COLO668 (cell line): ENCODE data around the gene C1QTNF5.

ENCODE experiments used
- DNase-seq: peaks from one replicate; lab custom pipeline; 2025; ENCODE audit not compliant: unreplicated experiment; lab: John Stamatoyannopoulos, UW

C1QTNF5 gene

DNA sequence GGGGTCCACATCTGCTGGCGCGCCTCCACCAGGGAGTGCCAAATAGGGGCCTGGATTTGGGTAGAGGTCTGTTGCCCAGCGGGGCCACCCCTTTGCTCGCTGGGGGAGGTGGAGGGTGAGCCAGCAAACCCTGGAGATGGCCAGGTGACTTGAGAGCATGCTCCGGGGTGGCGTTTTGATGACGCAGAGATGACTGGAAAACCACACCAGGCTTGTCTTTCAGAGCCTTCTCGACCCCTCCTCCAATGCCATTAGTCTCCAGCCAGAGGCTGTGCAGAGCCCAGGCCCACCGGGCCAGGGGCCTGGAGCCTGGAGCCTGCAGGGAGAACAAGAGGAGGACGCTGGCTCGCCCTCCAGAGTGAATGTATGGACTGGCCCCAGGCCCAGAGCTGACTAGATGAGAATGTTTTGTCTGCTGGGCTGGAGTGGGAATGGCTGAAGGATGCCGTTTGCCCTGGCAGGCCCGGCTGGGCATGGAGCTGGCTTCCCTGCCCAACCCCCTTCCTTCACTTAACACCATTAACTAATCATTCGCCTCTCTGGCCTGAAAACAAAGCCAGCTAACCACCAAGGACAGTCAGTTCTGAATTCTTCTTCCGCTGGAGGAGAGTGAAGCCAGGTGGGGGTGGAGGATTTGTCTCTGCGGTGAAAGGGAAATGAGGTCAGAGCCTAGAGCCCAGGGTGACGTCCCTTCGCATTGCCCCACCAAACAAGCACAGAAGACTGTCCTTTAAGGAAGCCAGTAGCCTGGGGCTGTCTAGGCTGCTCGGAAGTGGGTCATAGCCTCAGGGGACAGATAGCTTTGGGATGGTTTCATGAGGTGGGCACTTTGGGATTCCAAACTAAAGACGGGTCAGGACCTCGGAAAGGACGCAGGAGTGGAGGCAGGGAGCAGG, 22.2 kb downstream of the C1QTNF5 start:
- no peak for DNase-seq

DNA sequence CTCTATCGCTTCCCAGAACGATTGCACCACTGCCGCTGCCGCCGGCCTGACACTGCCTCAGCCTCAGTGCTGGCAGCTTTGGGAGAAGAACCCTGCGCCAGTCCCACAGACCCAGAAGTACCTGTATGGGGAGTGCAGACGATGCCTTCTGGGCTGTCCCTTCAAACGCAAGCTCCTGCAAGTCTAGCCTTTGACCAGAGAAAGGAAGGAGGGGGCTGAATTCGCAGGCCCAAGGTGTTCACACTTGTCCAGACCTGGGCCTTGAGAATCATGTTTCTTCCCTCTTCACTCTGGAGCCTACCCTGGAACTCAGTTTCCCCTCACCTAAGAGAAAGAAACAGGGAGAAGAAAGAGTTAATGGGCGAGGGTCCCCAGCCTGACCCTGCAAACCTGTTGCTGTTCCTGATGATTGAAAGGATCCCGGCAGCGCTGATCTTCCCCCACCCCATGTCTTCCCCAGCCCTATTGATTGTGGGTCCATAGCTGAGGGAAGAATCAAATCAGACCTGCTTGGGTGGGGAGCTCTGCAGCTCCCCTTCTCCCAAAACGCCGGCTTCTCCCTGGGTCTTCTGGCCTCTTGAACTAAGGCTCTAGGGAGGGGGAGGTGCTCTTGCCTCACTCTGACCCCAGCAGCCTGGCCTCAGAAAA, 23.0 kb downstream of the C1QTNF5 start:
- no peak for DNase-seq

DNA sequence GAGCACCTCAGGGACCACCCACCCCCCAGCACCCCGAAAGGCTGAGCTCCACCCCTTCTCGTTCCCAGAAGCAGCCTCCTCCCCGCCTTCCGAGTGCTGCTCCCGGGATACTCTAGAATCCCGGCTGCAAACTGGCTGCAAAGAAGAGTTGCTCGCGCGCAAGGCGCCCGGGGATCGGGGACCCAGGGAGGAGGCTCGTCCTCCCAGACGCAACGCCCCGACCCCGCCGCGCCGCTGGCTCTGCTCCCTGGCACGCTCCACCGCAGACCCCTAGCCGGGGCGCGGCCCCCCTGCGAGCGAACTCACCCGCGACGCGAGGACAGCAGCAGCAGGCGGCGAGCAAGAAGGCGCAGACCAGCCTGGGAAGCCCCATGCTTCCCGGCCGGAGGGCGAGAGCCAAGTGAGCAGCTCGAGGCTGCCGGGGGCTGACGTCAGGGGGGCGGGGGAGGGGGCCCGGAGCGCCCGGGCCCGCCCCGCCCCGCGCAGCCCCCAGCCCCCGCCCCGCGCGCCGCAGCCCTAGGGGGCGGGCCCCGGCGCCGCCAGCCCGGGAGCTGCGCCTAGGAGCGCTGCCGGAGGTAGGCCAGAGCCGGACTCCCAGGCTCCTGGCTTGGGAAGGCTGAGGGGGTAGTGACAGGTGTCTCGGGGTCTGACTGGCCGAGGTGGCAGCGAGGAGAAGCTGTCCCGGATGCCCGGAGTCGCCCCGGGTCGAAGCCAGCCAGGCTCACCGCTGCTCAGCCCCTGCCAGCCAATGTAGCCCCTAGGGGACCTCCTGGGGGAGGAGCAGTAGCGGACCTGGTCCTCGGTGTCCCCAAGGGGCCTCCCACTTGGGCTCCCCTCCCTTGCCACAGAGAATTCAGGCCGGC, 23.7 kb downstream of the C1QTNF5 start, which contains the start of gene MCAM:
MCAM (minus strand) TSS at position 402 of the 863 bp plus-strand sequence; CDS start at position 373, 29 bp downstream.
- peak; percentile 43 for DNase-seq

DNA sequence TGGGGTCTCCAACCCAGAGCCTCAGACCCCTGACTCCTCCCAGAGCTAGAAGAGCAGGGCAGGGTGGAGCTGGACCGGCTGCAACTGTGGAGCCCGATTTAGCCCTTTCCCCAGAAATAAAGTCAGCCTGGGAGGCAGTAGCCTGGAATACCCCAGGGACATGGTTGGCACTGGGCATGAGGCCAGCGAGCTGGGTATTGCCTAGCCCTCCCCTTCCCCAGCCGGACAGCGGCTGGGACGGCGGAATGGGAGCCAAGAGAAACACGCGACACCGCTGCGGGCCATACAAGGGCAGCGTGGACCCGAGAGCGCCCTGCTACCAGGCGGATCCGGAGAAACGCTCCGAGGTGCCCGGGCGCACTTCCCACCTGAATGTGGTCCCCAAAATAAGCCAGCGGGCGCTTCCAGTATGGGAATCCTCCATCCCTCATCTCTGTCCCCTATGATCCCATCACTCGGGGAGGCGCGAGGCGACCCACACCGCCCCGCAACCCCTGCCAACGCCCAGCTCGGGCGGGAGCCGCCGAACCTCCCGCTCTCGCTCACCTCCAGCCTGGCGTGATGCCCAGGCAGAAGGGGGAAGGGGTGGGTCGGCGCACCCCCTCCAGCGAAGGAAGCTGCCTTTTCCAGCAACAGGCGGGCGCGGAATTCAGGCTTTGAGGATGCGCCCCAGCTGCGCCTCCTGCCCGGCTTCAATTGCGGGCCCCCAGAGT, 24.5 kb downstream of the C1QTNF5 start:
- DNase-seq: peak; percentile 55

DNA sequence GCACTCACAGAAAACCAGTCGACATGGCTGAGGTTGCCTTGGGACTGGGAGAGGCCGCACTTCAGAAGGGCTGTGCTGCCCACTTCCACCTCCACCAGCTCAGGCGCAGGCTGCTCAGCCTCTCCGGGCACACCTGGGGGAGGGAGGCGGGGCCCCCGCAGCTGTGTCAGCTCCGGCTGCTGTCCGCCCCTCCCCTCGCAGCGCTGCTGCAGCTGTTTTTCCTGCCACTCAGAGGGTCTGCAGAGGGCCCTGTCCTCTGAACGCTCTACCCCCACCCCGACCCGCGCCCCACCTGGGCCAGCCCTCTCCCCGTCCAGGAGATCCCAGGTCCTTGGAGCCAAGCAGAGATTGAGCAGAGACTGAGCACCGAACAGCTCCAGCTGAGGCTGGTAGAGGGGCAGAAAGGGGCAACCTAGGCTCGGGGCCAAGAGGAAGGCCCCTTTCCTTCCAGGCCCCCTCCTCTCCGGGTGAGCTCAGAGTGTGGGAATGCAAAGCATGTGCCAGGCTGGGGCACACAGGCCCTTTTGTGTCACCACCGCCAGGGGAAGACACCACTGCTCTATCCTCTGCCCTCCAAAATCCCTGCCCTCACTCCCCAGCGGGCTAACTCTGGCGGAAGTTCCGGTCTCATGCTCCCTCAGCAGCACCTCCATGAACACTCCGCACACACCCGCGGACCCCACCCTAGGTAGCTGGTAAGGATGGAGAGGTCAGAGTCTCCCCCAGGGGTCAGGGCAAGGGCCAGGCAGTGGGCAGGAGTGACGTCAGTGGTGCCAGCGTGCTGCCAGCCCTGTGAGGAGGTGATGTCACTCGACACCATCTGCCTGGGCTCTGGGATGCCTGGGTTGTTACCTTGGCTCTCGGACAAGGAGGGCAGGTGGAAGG, 25.3 kb downstream of the C1QTNF5 start:
- DNase-seq: peak; percentile 73

DNA sequence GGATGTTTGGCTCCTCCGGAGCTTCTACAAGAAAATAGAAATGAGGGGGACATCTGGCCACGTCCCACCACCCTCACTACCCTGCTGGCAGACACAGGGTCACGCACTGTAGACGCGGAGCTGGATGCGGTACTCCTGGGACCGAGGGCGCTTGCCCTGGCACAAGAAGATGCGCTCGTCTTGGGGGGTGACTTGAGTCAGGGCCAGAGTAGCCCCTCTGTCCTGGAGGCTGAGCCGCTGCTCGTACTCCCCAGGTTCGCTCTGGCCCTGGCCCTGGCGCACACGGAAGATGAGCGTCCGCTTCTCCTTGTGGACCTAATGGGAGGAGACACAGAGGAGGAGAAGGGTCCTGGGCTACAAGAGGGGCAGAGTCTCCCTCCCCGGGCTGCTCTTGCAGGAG, 26.0 kb downstream of the C1QTNF5 start:
- no peak for DNase-seq

DNA sequence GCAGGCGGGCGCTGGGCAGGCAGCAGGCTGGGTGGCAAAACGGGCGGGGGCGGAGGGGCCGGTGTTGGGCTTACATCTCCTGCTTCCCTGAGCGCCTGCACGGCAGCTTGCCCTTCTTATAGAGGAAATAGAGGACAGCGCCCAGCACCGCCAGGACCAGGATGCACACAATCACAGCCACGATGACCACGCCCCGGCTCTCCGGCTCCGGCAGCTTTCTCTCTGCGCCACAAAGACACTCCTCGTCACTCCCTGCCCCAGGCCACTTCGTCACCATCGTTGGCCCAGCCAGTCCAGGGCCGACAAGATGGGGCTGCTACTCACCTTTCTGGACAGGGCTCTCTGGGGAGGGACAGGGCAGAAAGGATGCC, 30.0 kb downstream of the C1QTNF5 start:
- no peak for DNase-seq

DNA sequence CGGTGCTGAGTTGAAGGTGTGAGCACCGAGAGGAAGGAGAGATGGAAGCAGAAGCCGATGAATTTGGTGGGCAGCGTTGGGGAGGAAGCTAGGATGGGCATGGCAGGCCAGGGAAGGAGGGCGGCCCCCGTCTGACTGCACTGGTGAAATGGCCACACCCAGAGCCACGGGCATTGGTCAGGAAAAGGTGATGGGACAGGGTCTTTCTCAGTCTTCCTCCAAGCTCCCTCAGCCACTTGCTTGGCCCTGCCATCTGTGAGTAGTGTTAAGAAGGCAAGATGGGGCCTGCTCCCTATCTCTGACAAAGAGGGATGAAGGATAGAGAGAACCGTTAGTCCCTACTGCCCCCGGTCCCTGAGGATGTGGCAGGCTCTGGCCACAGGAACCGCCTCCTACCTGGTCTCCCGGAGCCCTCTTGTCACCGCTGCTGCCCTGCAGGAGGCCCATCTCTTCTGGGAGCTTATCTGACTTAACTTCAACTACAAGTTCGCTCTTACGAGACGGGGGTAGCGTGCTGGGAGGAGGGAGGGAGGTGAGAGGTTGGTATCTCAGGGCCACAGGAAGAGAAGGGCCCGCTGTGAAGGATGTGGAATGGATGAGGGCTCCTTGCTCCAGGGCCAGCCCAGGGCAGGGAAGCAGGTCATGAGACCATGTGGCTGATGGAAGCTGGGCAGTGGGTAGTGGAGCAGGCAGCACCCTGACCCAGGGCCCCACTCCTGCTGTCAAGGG, 30.6 kb downstream of the C1QTNF5 start:
- DNase-seq: no peak

DNA sequence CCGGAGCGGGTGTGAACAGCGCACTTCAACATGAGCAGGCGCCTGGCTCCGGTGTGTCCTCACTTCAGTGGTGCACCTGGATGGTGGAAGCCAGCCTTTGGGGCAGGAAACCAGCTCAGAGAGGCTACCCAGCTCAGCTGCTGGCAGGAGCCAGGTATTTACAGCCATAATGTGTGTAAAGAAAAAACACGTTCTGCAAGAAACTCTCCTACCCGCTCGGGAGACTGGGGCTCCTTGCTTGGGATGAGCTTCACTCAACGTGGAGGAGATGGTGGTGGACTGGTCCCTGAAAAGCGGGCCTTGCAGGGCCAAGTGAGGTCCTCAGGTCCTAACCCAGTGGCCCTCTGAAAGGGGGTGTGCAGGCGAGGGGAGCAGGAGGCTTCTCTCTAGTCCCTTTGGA, 31.3 kb downstream of the C1QTNF5 start:
- DNase-seq: no peak

DNA sequence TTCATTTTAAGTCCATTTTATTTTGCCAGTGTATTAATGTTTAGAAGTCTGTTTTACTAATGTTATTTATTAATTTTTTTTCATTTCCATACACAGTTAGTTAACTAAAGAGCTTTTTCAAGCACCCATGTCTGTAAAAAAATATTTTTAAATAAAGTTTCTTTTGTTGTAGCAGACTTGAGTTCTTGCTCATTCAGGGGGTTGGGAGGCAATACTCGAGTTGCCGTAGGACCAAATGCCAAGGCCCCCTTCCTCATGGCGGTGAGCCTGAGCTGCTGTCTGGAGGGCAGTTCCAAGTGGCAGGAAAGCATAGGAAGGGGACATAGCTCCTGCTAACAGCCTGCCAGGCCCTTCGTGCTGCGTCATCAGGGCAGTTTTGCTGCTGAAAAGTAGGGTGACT, 32.7 kb downstream of the C1QTNF5 start:
- no peak for DNase-seq

DNA sequence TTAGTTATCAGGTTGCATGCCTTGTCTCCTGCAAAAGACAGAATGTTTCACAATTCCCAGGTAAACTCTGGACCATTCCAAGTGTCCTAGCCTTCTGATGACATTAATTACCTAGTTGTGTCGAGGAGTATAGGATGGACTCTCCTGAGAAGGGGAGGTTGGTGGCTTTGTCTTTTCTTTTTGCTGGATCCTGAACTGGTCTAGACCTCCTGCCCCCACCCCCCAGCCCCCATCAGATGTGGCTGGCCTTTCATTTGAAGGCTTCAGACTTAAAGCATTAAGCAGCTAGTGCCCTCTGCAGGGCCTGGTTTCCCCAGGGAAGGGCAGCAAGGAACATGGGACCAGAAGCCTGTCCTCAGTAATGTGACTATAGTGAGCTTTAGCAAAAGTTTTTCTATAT, 33.5 kb downstream of the C1QTNF5 start:
- DNase-seq: no peak

DNA sequence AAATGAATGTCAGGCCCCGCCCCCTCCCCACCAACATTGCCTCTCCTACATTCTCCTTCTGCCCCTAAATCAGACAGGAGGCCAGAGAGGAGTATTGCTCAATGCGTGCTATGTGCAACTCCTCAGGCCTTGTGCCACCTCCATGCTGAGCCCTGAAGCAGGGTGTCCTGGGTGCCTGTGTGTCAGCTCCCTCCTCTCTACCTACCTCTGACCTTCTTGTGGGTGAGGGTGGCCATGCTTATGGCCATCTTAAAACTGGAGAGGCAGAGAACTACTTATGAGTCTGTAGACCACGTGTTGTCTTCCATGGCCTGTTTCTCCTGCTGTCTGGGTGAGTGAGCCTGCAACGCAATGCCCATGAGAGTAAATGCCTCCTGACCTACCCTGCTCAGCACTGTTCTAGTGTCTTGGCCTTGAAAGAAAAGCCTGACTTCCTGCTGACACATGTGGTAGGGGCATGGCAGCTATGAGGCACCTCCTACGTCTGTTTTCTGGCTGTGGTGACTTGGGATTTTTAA, 34.3 kb downstream of the C1QTNF5 start:
- DNase-seq: no peak

DNA sequence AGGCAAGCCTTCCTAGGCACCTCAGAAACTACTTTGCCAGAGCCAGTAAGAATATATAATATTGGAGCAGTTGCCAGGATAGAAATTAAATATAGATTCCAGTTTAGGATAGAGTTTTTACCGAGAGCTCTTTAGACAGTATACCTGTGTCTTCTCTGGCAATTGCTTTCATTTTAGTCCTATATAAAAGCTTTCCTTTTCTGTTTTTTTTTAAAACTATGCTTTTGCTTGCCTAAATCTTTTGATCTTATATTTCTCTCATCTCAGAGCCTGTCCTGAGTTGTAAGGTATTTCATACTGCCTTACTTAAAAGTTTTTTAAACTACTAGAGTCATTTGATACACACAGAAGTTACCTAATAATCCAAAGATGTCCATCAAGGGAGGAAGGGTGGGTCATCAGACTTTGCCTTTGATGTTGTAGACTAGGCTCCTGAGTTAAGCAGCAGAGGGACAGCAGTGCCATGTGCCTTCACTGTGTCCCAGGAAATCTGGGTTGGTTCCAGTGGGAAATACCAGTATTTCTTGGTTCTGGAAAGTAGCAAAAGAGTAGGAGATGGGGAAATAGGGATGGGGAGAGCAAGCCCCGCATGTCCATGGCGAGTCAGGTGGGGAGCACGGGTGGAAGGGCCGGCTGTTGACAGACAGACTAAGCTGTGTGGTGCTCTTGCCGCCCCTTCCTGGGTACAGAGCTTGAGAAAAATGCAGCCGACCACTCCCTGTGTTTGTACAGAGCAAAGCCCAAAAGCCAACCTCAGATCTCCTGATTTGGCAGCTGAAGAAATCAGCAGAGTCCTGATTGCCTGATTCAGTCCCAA, 34.9 kb downstream of the C1QTNF5 start:
- DNase-seq: no peak

DNA sequence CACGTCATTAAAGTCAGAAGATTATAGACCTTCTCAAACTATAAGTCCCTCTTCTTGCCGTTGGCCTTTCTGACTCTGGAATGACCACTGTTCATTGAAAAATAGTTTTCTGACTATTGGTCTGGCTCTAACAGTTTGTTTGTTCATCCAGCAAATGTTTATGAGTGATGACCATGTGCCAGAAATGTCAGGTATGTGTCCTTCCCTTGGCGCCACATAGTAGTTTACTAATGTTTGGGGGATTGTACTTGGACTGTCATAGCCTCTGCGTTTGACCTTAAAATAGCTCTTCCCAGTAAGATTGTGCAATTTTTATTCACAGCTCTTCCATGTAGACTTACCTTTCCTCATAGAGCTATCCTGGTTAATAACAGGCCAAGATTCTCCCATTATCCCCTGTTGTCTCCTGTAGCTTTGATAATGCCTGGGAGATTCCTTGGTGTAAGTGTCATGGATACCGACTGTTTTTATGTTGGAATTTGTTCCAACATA, 37.4 kb downstream of the C1QTNF5 start:
- DNase-seq: no peak

DNA sequence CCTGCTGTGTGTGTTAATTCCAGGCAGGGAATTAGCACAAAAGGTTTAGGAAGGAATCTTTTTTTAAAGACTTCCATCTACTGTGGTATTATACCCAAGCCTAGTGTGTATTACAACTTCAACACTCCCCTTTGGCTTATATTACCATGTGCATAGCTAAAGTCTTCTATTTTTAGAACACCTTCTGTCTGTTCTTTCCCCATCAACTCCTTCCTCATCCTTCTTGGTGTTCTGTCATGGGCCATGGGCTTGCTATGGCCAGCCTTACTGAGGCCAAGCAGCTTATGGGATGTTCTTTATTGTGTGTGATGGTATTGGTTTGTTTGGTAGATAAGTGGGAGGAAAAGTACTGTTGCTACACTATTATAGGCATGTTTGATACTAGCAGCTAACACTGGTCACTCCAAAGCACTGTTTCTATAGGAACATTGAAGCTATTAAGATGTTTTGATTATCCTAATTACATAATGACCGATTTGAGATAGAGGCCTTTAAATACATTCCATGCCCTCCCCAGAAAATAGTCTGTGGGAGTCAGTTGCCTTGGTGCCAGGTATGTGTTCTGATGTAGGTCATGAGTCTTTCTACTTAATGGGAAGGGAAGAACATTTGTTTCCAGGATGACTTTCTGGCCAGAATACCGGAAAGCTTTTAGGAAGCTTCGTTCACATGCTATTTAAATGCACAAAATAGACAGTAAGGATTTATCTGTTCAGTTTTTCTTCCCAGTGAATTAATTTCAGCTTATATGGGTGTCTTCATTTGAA, 40.3 kb downstream of the C1QTNF5 start:
- DNase-seq: no peak

DNA sequence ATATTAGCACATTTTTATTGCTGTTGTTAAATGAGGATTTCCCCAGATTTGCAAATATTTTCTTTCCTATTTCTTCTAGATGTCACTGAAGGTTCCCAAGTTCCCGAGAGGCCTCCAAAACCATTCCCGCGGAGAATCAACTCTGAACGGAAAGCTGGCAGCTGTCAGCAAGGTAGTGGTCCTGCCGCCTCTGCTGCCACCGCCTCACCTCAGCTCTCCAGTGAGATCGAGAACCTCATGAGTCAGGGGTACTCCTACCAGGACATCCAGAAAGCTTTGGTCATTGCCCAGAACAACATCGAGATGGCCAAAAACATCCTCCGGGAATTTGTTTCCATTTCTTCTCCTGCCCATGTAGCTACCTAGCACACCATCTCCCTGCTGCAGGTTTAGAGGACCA, 41.3 kb downstream of the C1QTNF5 start:
- no peak for DNase-seq

DNA sequence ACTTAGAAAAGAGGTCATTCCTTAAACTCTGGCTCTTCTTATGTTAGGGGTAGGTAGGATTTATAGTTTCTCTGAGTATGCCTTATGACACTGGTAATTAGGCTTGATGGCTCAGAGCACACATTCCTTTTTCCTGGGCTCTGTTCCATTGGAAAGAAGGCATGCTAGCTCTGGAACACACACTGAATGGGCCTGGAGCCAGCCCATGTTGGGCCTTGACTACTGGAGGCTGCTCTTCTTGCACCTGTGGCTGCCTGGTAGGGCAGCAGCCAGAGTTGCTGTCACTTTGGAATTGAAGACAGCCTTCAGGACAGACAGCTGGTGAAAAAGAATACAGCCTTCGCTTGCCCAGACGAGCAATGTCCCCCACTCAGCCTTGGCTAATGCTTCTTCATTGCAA, 42.0 kb downstream of the C1QTNF5 start:
- DNase-seq: no peak
